ENCODE measurements around the gene IPP.
"Not testable (repeated sequence)": the region's sequence is repeated elsewhere in the genome, so short reads cannot be mapped to it uniquely, and the experiment has no call there.

DNA sequence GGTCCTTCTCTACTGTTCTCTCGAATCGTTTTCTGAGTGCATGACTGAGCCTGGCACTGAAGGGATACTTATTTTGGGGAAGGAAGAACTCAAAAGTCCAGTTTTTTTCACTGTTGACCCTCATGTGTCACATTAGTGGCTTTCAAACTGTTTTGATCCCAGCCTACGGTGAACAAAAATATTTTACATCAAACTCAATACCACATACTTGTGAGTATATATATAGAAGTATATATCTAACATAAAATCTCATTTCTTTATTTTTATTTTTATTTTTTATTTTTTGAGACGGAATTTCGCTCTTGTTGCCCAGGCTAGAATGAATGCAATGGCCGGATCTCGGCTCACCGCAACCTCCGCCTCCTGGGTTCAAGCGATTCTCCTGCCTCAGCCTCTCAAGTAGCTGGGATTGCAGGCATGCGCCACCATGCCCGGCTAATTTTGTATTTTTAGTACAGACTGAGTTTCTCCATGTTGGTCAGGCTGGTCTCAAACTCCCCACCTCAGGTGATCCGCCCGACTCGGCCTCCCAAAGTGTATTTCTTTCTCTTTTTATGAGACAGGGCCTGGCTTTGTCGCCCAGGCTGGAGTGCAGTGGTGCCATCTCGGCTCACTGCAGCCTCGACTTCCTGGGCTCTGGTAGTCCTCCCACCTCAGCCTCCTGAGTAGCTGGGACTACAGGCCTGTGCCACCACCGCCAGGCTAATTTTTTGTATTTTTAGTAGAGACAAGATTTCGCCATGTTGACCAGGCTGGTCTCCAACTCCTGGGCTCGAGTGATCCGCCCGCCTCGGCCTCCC lies 786 bp upstream of the IPP start:
- TF ChIP-seq, protein P1, sequence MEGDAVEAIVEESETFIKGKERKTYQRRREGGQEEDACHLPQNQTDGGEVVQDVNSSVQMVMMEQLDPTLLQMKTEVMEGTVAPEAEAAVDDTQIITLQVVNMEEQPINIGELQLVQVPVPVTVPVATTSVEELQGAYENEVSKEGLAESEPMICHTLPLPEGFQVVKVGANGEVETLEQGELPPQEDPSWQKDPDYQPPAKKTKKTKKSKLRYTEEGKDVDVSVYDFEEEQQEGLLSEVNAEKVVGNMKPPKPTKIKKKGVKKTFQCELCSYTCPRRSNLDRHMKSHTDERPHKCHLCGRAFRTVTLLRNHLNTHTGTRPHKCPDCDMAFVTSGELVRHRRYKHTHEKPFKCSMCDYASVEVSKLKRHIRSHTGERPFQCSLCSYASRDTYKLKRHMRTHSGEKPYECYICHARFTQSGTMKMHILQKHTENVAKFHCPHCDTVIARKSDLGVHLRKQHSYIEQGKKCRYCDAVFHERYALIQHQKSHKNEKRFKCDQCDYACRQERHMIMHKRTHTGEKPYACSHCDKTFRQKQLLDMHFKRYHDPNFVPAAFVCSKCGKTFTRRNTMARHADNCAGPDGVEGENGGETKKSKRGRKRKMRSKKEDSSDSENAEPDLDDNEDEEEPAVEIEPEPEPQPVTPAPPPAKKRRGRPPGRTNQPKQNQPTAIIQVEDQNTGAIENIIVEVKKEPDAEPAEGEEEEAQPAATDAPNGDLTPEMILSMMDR (IDR thresholded peaks at IDR 0.05), result not testable (repeated sequence)
- TF ChIP-seq POLR2A (IDR thresholded peaks at IDR 0.05), result not testable (repeated sequence)
